A673 (cell line): ENCODE results near the gene TMEM18. TPM values are rescaled to one million over a fixed set of nuclear protein-coding genes. Genes with fewer than 3 reads are reported as not detected.

ENCODE experiments used
- BruUV-seq: library from RNA; stranded (reverse); fragments of 400-500 nt; replicated peaks from 2 replicates; lab custom pipeline; 2021; lab: Mats Ljungman, UMichigan
- CTCF ChIA-PET: fragments of 300-600 bp; sonication (Branson Sonifier 250); formaldehyde crosslinking; loops from one replicate; lab custom pipeline; 2022; ENCODE audit warnings: antibody characterized with exemption; lab: Charles Lee
- POLR2A ChIA-PET: fragments of 300-600 bp; sonication (Branson Sonifier 250); formaldehyde crosslinking; loops from one replicate; lab custom pipeline; 2022; ENCODE audit warnings: antibody characterized with exemption; ENCODE audit not compliant: low non-redundant PET; lab: Charles Lee
- DNase-seq: peaks from one replicate; pipeline ENCODE4 v3.0.0-alpha.2; 2015; ENCODE audit warnings: low spot score
- H3K27ac ChIP-seq: fragments of 200-600 bp; sonication (generic); 2 replicates; pipeline ENCODE4 v1.5.1; 2016; ENCODE audit warnings: mixed run types, low read depth, mild to moderate bottlenecking, mixed read lengths, antibody characterized with exemption, low read length; ENCODE audit not compliant: poor library complexity, severe bottlenecking
- H3K27me3 ChIP-seq: fragments of 200-600 bp; sonication (generic); replicated peaks from 2 replicates; pipeline ENCODE4 v1.6.1; 2017; ENCODE audit warnings: mixed run types, low read depth, mild to moderate bottlenecking, mixed read lengths, antibody characterized with exemption, low read length; ENCODE audit not compliant: insufficient read depth, poor library complexity
- H3K36me3 ChIP-seq: fragments of 200-600 bp; sonication (generic); 2 replicates; pipeline ENCODE4 v1.6.1; 2016; ENCODE audit warnings: mixed run types, mild to moderate bottlenecking, mixed read lengths, antibody characterized with exemption, low read length; ENCODE audit not compliant: insufficient read depth, poor library complexity, severe bottlenecking
- H3K4me1 ChIP-seq: fragments of 200-600 bp; sonication (generic); 2 replicates; pipeline ENCODE4 v1.6.1; 2017; ENCODE audit warnings: mixed run types, mild to moderate bottlenecking, mixed read lengths, antibody characterized with exemption, low read length; ENCODE audit not compliant: insufficient read depth, poor library complexity, severe bottlenecking
- H3K4me3 ChIP-seq: fragments of 200-600 bp; sonication (generic); 2 replicates; pipeline ENCODE4 v1.5.1; 2016; ENCODE audit warnings: low read depth, mixed run types, mild to moderate bottlenecking, mixed read lengths, low read length; ENCODE audit not compliant: poor library complexity, severe bottlenecking
- H3K9me3 ChIP-seq: fragments of 200-600 bp; sonication (generic); 2 replicates; pipeline ENCODE4 v1.6.1; 2016; ENCODE audit warnings: mixed run types, low read depth, mild to moderate bottlenecking, mixed read lengths, antibody characterized with exemption, low read length; ENCODE audit not compliant: poor library complexity, severe bottlenecking
- EZH2 ChIP-seq: fragments of 200-600 bp; sonication (generic); IDR thresholded peaks from 2 replicates; pipeline ENCODE4 v1.6.1; 2017; ENCODE audit warnings: borderline replicate concordance, low read depth, mild to moderate bottlenecking, mixed read lengths, antibody characterized with exemption, low read length; ENCODE audit not compliant: poor library complexity, severe bottlenecking
- intact Hi-C: fragments of 100-400 bp; cut with micrococcal nuclease; formaldehyde crosslinking; loops from one replicate; pipeline ENCODE4 v1.10.0; 2022; ENCODE audit not compliant: unreplicated experiment
- total RNA-seq: library from RNA; stranded (reverse); gene quantifications from 2 replicates; pipeline ENCODE4 v1.2.3, GENCODE V29; 2021
- TF ChIP-seq, protein P1 (sequence below): fragments of 300-800, 200-600 bp; sonication (generic); conservative IDR thresholded peaks from 2 replicates; pipeline ENCODE4 v1.5.1; 2017; ENCODE audit warnings: low read depth, mild to moderate bottlenecking, antibody characterized with exemption, low read length, moderate library complexity, mixed read lengths

The TMEM18 gene
- total RNA-seq, 1 experiment from 2014 or later: 29.0 TPM

GRCh38 chr2:715038-715437 lies 37.8 kb upstream of the TMEM18 start:
- Histone ChIP-seq H3K4me3 (no peak overlapping the region), H3K27me3 (no peaks in the 10 kb centered on the region), H3K9me3 (no peaks in the 10 kb centered on the region), H3K36me3 (no peaks in the 10 kb centered on the region), H3K27ac (no peak overlapping the region), H3K4me1 (no peaks in the 10 kb centered on the region)
- BruUV-seq: no TSS peak
- TF ChIP-seq, protein P1, sequence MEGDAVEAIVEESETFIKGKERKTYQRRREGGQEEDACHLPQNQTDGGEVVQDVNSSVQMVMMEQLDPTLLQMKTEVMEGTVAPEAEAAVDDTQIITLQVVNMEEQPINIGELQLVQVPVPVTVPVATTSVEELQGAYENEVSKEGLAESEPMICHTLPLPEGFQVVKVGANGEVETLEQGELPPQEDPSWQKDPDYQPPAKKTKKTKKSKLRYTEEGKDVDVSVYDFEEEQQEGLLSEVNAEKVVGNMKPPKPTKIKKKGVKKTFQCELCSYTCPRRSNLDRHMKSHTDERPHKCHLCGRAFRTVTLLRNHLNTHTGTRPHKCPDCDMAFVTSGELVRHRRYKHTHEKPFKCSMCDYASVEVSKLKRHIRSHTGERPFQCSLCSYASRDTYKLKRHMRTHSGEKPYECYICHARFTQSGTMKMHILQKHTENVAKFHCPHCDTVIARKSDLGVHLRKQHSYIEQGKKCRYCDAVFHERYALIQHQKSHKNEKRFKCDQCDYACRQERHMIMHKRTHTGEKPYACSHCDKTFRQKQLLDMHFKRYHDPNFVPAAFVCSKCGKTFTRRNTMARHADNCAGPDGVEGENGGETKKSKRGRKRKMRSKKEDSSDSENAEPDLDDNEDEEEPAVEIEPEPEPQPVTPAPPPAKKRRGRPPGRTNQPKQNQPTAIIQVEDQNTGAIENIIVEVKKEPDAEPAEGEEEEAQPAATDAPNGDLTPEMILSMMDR: no peak
- no peak for TF ChIP-seq EZH2
- ChIA-PET CTCF (interaction anchor here (1.1 kb wide), 1 partner anchor 38 kb away, joined by 3 read pairs; no protein-coding TSS in a partner anchor), POLR2A (no interaction called here)
- no peak for DNase-seq
- intact Hi-C loops: no loop called here

DNA sequence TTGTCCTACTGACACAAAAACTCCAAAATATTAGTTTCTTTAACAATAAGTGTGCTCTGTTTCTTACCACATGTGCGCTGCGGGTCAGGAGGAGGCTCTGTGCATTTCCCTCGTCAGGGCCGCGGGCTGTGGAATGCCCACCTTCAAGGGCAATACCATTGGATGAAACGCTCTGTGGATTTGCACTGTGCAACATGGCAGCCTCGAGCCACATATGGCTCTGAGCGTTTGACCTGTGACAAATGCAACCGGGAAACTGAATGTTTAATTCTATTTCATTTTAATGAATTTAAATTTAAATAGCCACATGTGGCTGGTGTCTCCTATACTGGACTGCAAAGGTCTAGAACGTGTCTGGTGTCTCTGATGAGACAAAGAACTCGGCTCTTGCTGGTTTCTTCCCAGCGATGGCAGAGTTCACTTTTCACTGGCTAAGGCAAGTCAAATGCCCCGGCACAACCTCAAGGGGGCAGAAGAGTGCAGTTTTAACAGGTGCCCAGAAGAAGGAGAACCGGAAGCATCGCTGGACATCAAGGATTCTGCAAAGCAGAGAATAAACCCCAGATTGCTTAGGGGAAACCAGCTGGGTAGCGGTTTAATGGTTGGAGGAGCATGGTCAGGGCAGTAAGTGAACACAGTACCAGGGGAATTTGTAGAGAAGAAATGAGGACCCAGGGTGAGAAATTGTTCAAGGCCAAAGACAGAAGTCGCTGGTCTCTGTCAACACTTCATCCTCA lies 37.0 kb upstream of the TMEM18 start:
- Histone ChIP-seq H3K27me3 (no peaks in the 10 kb centered on the region), H3K9me3 (no peaks in the 10 kb centered on the region), H3K36me3 (no peaks in the 10 kb centered on the region), H3K4me3 (no peak overlapping the region), H3K4me1 (no peaks in the 10 kb centered on the region), H3K27ac (no peak overlapping the region)
- intact Hi-C loops: loop anchor here (5.0 kb wide), 2 partner anchors 183 to 423 kb away; no protein-coding TSS in a partner anchor
- DNase-seq: peak; percentile 75
- TF ChIP-seq, protein P1: peak; percentile 86
- TF ChIP-seq EZH2: no peak
- CTCF ChIA-PET: interaction anchor here (0.6 to 0.7 kb wide), 2 partner anchors 47 to 848 kb away, joined by 3 to 11 read pairs; no protein-coding TSS in a partner anchor
- no TSS peak for BruUV-seq
- POLR2A ChIA-PET: no interaction called here

DNA sequence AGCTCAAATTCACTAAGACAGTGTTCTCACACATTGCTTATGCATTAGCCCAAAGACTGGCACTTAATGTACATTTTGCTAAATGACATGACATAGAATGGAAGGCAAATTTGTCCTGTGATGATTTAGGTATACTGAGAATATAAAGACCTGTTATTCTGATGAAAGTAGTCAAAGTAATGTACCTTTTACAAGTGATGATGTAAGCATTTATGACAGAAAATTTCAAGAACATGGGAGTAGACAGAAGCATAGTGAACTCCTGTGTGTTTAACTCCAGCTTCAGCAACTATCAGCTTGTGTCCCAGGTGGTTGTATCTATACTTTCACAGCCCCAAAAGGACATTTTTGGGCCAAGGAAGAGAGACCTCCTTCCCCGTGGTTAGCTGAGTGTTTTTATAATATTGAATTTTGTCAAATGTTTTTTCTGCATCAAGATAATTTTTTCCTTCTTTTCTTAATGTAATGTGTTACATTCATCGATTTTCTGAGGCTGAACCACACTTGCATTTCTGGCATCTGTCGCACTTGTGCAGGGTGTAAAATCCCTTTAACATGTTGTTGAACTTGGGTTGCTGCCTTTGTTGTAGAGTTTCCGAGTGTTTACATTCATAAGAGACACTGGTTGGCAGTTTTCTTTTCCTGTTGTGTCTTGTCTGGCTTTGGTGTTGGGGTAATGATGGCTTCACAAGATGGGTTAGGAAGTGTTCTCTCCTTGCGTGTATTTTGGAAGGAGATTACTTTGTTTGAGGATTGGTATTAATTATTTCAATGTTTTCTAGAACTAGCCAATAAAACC lies 33.9 kb upstream of the TMEM18 start:
- POLR2A ChIA-PET: no interaction called here
- Histone ChIP-seq H3K27me3 (no peaks in the 10 kb centered on the region), H3K36me3 (no peaks in the 10 kb centered on the region), H3K27ac (no peak overlapping the region), H3K4me1 (no peaks in the 10 kb centered on the region), H3K9me3 (no peaks in the 10 kb centered on the region), H3K4me3 (no peak overlapping the region)
- TF ChIP-seq, protein P1: no peak
- TF ChIP-seq EZH2: no peak
- CTCF ChIA-PET: interaction anchor here (0.6 kb wide), 1 partner anchor 239 kb away, joined by 3 read pairs; no protein-coding TSS in a partner anchor
- intact Hi-C loops: loop anchor here (5.0 kb wide), 2 partner anchors 186 to 426 kb away; no protein-coding TSS in a partner anchor
- BruUV-seq: no TSS peak
- DNase-seq: no peak
